ENCODE measurements around the gene CTNNA3. TPM values are rescaled to one million over a fixed set of nuclear protein-coding genes. Genes with fewer than 3 reads are reported as not detected.

Gene CTNNA3
- total RNA-seq, 1 experiment from 2014 or later: 0.32 TPM

GRCh38 chr10:66098595-66099480, 1597.2 kb downstream of the CTNNA3 start:
- TF ChIP-seq, protein P1, sequence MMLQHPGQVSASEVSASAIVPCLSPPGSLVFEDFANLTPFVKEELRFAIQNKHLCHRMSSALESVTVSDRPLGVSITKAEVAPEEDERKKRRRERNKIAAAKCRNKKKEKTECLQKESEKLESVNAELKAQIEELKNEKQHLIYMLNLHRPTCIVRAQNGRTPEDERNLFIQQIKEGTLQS (IDR thresholded peaks at IDR 0.05): no peak
- TF ChIP-seq, protein P2, sequence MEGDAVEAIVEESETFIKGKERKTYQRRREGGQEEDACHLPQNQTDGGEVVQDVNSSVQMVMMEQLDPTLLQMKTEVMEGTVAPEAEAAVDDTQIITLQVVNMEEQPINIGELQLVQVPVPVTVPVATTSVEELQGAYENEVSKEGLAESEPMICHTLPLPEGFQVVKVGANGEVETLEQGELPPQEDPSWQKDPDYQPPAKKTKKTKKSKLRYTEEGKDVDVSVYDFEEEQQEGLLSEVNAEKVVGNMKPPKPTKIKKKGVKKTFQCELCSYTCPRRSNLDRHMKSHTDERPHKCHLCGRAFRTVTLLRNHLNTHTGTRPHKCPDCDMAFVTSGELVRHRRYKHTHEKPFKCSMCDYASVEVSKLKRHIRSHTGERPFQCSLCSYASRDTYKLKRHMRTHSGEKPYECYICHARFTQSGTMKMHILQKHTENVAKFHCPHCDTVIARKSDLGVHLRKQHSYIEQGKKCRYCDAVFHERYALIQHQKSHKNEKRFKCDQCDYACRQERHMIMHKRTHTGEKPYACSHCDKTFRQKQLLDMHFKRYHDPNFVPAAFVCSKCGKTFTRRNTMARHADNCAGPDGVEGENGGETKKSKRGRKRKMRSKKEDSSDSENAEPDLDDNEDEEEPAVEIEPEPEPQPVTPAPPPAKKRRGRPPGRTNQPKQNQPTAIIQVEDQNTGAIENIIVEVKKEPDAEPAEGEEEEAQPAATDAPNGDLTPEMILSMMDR (IDR thresholded peaks at IDR 0.05 in 2 of 3, conservative IDR thresholded peaks at IDR 0.05 in 1 of 3; ENCODE audit: borderline replicate concordance in 1 of 3, insufficient read depth in 1 of 3, low read depth in 2 of 3, low read length in 2 of 3): no peak
- no peak for TF ChIP-seq POLR2A (IDR thresholded peaks at IDR 0.05; ENCODE audit: borderline replicate concordance, extremely low read depth, insufficient read depth, insufficient read length)
- no peak for TF ChIP-seq ZFX (IDR thresholded peaks at IDR 0.05)
- no peak for TF ChIP-seq SP1 (IDR thresholded peaks at IDR 0.05; ENCODE audit: low read depth)
- TF ChIP-seq ZBTB33 (IDR thresholded peaks at IDR 0.05; ENCODE audit: extremely low read depth, insufficient replicate concordance, low read length): no peak
- no peak for TF ChIP-seq JUND (IDR thresholded peaks at IDR 0.05)
- TF ChIP-seq, protein P3, sequence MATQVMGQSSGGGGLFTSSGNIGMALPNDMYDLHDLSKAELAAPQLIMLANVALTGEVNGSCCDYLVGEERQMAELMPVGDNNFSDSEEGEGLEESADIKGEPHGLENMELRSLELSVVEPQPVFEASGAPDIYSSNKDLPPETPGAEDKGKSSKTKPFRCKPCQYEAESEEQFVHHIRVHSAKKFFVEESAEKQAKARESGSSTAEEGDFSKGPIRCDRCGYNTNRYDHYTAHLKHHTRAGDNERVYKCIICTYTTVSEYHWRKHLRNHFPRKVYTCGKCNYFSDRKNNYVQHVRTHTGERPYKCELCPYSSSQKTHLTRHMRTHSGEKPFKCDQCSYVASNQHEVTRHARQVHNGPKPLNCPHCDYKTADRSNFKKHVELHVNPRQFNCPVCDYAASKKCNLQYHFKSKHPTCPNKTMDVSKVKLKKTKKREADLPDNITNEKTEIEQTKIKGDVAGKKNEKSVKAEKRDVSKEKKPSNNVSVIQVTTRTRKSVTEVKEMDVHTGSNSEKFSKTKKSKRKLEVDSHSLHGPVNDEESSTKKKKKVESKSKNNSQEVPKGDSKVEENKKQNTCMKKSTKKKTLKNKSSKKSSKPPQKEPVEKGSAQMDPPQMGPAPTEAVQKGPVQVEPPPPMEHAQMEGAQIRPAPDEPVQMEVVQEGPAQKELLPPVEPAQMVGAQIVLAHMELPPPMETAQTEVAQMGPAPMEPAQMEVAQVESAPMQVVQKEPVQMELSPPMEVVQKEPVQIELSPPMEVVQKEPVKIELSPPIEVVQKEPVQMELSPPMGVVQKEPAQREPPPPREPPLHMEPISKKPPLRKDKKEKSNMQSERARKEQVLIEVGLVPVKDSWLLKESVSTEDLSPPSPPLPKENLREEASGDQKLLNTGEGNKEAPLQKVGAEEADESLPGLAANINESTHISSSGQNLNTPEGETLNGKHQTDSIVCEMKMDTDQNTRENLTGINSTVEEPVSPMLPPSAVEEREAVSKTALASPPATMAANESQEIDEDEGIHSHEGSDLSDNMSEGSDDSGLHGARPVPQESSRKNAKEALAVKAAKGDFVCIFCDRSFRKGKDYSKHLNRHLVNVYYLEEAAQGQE (IDR thresholded peaks at IDR 0.05; ENCODE audit: low read depth): no peak
- TF ChIP-seq TCF7L2 (IDR thresholded peaks at IDR 0.05; ENCODE audit: borderline replicate concordance, extremely low read depth, insufficient read depth, insufficient read length): no peak
- TF ChIP-seq YY1 (IDR thresholded peaks at IDR 0.05; ENCODE audit: extremely low read depth, insufficient replicate concordance, low read depth, low read length): no peak
- no peak overlapping the region for H2AFZ ChIP-seq (ENCODE audit: low read depth, low read length, poor library complexity, severe bottlenecking)
- intact Hi-C loops (cut with micrococcal nuclease): no loop called here
- H3K27ac ChIP-seq (ENCODE audit: low read depth, low read length): no peak overlapping the region
- H3K79me2 ChIP-seq (ENCODE audit: insufficient read depth, low read length): no peaks in the 10 kb centered on the region
- no peaks in the 10 kb centered on the region for H4K20me1 ChIP-seq (ENCODE audit: insufficient read depth)
- ChIA-PET POLR2A (no interaction called here), CTCF (no interaction called here), RAD21 (ENCODE audit: low non-redundant PET in 1 of 2, low total read pairs in 2 of 2, uncharacterized antibody in 2 of 2, unreplicated experiment in 2 of 2) (no interaction called here)
- H3K4me3 ChIP-seq (replicated peaks in 1 of 2; ENCODE audit: low read depth in 1 of 2, low read length in 2 of 2): no peak overlapping the region
- no peaks in the 10 kb centered on the region for H3K36me3 ChIP-seq (ENCODE audit: control insufficient read depth in 1 of 2, insufficient read depth in 2 of 2, low read length in 2 of 2)
- no peaks in the 10 kb centered on the region for H3K9me2 ChIP-seq (ENCODE audit: insufficient read depth)
- H3K4me1 ChIP-seq (ENCODE audit: control insufficient read depth in 1 of 2, insufficient read depth in 2 of 2, low read length in 2 of 2): no peaks in the 10 kb centered on the region
- H3K4me2 ChIP-seq (ENCODE audit: low read length): no peak overlapping the region
- H3K9me3 ChIP-seq (ENCODE audit: control insufficient read depth in 1 of 2, insufficient read depth in 1 of 2, low read depth in 1 of 2, low read length in 2 of 2): no peaks in the 10 kb centered on the region
- DNase-seq (ENCODE audit: low read depth, low spot score): no peak
- H3K27me3 ChIP-seq (ENCODE audit: insufficient read depth, low read length): no peaks in the 10 kb centered on the region
- ATAC-seq: no peak
- BruUV-seq (replicated peaks): no TSS peak
- H3K9ac ChIP-seq (ENCODE audit: low read length): no peak overlapping the region
